Measurements from ENCODE around the gene MCC.

GRCh38 chr5:113294311-113295110 is 193.7 kb downstream of the MCC start:
- TF ChIP-seq CTCF (tag by site-specific recombination; IDR thresholded peaks at IDR 0.05) (peak; percentile 78; the same call in 1 of the 2 replicates), ZNF140 (tag by site-specific recombination; IDR thresholded peaks at IDR 0.05) (no peak), ZNF510 (tag by site-specific recombination; IDR thresholded peaks at IDR 0.05; ENCODE audit: insufficient replicate concordance) (no peak), ZNF23 (tag by site-specific recombination; IDR thresholded peaks at IDR 0.05; ENCODE audit: borderline replicate concordance) (no peak), ZNF391 (tag by site-specific recombination; IDR thresholded peaks at IDR 0.05; ENCODE audit: borderline replicate concordance, low read depth) (peak; percentile 23; the same call in 1 of the 2 replicates), REST (tag by site-specific recombination; IDR thresholded peaks at IDR 0.05) (peak; percentile 29; the same call in 1 of the 2 replicates), YY1 (tag by site-specific recombination; IDR thresholded peaks at IDR 0.05) (peak; percentile 36; the same call in 1 of the 2 replicates)
